Brain microvascular endothelial cell (primary cell): Measurements from ENCODE around the gene LEMD1.
"Not testable (repeated sequence)": the region's sequence is repeated elsewhere in the genome, so short reads cannot be mapped to it uniquely, and the experiment has no call there.

Experiments used
- DNase-seq: peaks from one replicate; pipeline ENCODE4 v3.0.0-alpha.2; 2020
- H3K27ac ChIP-seq: fragments of 250-450 bp; sonication (Bioruptor Pico); 2 replicates; pipeline ENCODE4 v1.5.1; 2020; ENCODE audit warnings: mild to moderate bottlenecking, moderate library complexity
- H3K27me3 ChIP-seq: fragments of 250-450 bp; sonication (Bioruptor Pico); replicated peaks from 2 replicates; pipeline ENCODE4 v1.5.1; 2020; ENCODE audit warnings: mild to moderate bottlenecking
- H3K36me3 ChIP-seq: fragments of 250-450 bp; sonication (Bioruptor Pico); replicated peaks from 2 replicates; pipeline ENCODE4 v1.5.1; 2020; ENCODE audit warnings: mild to moderate bottlenecking
- H3K4me3 ChIP-seq: 2 replicates; pipeline ENCODE4 v1.5.1; 2011; ENCODE audit warnings: low read depth, mild to moderate bottlenecking, control low read depth, low read length, moderate library complexity
- in situ Hi-C: cut with HindIII; loops from 2 replicates; pipeline ENCODE4 v1.10.0; 2017; ENCODE audit warnings: low sequenced_read_pairs, low pct_ligation_motif_present
- TF ChIP-seq, protein P1 (sequence below): IDR thresholded peaks from 2 replicates; pipeline ENCODE4 v1.5.1; 2011; ENCODE audit warnings: low read depth, mild to moderate bottlenecking, moderate library complexity, low read length, control low read depth, inconsistent platforms; ENCODE audit errors: missing control alignments

LEMD1 gene

DNA sequence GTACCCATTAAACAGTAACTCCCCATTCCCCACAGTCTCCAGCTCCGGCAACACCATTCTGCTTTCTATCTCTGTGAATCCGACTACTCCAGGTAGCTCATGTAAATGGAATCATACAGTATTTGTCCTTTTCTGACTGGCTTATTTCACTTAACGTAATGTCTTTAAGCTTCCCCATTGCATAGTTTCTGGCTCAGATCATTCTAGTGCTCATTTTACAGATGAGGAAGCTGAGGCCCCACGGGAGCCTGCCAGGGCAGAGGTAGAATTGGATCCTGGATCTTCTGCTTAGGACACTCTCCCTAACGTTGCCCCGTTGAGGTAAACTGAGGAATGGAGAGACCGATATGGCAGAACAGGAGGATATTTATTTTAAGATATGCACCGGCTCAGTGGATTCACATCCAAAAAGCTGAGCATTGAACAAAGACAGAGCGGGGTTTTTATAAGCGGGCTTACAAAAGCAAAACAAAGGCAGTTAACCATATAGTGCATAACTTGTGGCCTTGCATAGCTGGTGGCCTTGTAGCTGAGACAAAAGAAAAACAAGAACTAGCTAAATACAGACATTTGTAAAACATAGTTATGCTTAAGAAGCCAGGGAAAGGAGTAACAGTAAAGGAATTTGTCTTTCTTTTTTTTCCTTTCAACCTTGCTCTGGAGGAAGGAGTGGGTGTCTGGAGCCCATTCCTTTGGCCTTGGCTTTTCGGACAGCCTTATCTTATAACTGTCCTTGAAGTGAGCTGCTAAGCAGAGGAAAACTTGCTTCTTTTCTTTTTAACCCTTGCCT, 49.8 kb downstream of the LEMD1 start:
- H3K27me3 ChIP-seq, result no peaks in the 10 kb centered on the region
- TF ChIP-seq, protein P1, sequence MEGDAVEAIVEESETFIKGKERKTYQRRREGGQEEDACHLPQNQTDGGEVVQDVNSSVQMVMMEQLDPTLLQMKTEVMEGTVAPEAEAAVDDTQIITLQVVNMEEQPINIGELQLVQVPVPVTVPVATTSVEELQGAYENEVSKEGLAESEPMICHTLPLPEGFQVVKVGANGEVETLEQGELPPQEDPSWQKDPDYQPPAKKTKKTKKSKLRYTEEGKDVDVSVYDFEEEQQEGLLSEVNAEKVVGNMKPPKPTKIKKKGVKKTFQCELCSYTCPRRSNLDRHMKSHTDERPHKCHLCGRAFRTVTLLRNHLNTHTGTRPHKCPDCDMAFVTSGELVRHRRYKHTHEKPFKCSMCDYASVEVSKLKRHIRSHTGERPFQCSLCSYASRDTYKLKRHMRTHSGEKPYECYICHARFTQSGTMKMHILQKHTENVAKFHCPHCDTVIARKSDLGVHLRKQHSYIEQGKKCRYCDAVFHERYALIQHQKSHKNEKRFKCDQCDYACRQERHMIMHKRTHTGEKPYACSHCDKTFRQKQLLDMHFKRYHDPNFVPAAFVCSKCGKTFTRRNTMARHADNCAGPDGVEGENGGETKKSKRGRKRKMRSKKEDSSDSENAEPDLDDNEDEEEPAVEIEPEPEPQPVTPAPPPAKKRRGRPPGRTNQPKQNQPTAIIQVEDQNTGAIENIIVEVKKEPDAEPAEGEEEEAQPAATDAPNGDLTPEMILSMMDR, result no peak
- H3K4me3 ChIP-seq, result no peak overlapping the region
- DNase-seq, result peak; percentile 88
- no peaks in the 10 kb centered on the region for H3K36me3 ChIP-seq
- peak overlapping the region; percentile 74 for H3K27ac ChIP-seq
- in situ Hi-C loops, result no loop called here

DNA sequence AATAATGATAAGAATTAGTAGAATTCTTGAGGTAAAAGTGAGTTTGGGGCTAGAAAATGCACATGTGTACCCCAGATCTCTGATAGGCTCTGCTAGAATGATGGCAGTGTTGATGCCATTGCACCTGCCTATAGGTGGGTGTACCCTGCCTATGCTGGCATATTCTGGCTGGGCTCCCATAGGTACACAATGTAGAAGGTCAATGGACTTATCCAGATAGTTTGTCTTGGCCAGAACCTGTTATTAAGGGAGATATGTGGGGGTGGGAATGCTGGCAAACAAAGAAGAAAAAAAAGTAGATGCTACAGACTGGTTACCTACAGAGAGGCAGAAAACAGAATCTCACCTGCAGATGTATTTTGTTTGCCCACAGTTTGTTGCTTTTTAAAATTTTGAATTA, 51.1 kb downstream of the LEMD1 start:
- Histone ChIP-seq H3K27me3 (no peaks in the 10 kb centered on the region), H3K27ac (no peak overlapping the region), H3K36me3 (no peaks in the 10 kb centered on the region), H3K4me3 (no peak overlapping the region)
- TF ChIP-seq, protein P1, result no peak
- in situ Hi-C loops, result no loop called here
- no peak for DNase-seq

DNA sequence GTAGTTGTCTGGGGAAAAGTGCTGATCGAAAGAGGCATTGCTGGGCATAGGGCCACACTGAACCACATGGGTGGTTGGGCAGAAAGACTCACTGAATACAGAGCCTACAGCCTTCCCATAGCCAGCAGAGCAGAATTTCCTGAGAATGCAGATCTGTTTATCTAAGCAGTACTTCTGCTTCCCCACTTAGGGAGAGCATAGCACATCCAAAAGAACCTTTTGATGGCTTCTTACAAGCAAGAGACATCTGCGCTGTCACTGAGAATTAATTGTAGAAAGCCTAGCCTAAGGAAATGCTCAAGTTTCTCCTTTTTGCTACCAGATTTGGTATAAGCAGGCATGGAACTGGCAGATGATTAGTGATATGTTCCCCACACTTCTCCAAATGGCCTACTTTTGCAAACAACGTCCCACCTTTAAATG, 52.1 kb downstream of the LEMD1 start:
- no peak for DNase-seq
- H3K27me3 ChIP-seq, result no peaks in the 10 kb centered on the region
- no peak overlapping the region for H3K27ac ChIP-seq
- no peak overlapping the region for H3K4me3 ChIP-seq
- no peaks in the 10 kb centered on the region for H3K36me3 ChIP-seq
- TF ChIP-seq, protein P1, result no peak
- in situ Hi-C loops, result no loop called here

DNA sequence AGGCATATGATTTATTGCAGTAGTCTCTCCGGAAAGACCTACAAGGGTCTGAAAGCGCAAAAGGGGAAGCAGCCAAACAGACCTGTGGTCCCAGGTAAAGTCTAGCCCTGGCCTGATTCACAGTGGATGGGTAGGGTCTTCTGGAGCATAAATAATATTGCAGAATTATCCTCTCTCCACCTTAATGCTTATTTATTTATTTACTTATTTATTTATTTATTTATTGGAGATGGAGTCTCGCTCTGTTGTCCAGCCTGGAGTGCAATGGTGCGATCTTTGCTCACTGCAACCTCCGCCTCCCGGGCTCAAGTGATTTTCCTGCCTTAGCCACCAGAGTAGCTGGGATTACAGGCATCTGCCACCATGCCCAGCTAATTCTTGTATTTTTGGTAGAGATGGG, 53.4 kb downstream of the LEMD1 start:
- Histone ChIP-seq H3K4me3 (no peak overlapping the region), H3K27ac (no peak overlapping the region), H3K27me3 (no peaks in the 10 kb centered on the region), H3K36me3 (no peaks in the 10 kb centered on the region)
- no peak for DNase-seq
- in situ Hi-C loops, result no loop called here
- TF ChIP-seq, protein P1, result no peak

DNA sequence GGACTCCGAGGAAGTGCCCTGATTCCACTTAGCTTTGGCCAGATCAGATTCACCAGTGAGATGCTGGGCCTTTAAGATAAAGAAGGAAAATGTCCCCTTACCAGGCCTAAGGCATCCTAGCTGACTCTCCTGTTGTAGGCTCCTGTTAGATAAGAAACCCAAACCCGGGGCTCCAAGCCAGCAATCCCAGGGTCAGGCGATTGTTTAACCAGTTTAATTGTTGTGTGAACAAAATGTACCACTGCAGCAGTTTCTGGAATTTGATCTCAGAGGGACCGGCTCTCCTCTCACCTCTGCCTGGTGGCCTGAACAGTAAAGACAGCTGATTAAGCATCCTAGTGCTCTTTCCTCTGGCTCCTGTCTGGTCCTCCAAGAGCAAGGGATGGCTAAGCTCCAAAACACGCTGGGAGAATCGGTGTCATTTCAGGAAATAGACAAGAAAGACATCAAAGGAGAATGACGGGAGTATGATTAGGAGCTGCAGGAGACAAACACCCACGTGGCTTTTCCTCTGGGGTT, 55.9 kb downstream of the LEMD1 start:
- Histone ChIP-seq H3K27ac (no peak overlapping the region), H3K27me3 (no peaks in the 10 kb centered on the region), H3K36me3 (no peaks in the 10 kb centered on the region), H3K4me3 (no peak overlapping the region)
- in situ Hi-C loops, result no loop called here
- TF ChIP-seq, protein P1, result no peak
- no peak for DNase-seq

DNA sequence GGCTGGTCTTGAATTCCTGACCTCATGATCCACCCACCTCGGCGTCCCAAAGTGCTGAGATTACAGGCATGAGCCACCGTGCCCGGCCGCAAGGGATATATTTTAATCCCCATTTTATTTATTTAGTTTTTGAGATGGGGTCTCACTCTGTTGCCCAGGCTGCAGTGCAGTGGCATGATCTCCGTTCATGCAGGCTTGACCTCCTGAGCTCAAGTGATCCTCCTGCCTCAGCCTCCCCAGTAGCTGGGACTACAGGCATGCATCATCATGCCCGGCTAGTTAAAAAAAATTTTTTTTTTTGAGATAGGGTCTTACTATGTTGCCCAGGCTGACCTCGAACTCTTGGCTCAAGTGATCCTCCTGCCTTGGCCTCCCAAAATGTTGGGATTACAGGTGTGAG, 56.8 kb downstream of the LEMD1 start:
- H3K27me3 ChIP-seq, H3K36me3 ChIP-seq, DNase-seq, H3K4me3 ChIP-seq, in situ Hi-C loops, H3K27ac ChIP-seq: not testable (repeated sequence)
